ENCODE measurements around the gene PTPN6. TPM values are rescaled to one million over a fixed set of nuclear protein-coding genes. Genes with fewer than 3 reads are reported as not detected.

Gene PTPN6
- total and polyA plus RNA-seq, 2 of the 13 experiments (the other 11 are each of a cell fraction or from before 2014, with no cell fraction given) = 10.5 to 10.6 TPM

DNA sequence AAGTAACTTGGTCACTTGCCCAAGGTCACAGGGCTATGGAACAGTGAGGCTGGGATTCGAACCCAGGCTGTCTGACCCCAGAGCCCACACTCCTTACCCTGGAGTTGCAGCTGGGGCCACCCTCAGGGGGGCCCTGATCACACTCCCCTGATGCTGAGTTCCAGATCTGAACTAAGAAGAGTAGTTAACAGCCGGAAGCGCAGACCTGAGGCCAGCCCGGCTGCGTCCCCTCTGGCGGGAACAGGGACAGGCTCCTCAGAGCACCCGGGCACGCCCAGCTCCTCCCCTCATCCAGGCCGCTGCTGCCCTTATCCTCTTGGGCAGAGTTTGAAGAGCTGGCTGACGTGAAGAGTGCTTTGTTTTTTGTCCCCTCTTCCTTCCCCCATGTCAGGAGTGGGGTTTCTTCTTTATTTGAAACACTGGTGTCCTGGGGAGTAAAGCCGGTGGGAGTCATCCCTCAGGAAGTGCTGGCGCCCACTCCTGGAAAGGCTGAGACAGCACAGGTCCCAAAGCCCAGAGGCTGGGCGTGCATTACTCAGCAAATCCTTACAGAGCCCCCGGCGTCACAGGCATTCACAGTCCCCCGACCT, 10.6 kb downstream of the PTPN6 start (continued):
- TF ChIP-seq, protein P1, sequence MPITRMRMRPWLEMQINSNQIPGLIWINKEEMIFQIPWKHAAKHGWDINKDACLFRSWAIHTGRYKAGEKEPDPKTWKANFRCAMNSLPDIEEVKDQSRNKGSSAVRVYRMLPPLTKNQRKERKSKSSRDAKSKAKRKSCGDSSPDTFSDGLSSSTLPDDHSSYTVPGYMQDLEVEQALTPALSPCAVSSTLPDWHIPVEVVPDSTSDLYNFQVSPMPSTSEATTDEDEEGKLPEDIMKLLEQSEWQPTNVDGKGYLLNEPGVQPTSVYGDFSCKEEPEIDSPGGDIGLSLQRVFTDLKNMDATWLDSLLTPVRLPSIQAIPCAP (CRISPR knock-in tag; IDR thresholded peaks at IDR 0.05; ENCODE audit: low read depth) = no peak
- TF ChIP-seq MYNN (CRISPR knock-in tag; IDR thresholded peaks at IDR 0.05; ENCODE audit: low read depth) (no peak), TMF1 (CRISPR knock-in tag; IDR thresholded peaks at IDR 0.05; ENCODE audit: low read depth) (no peak), CCAR2 (optimal IDR thresholded peaks at IDR 0.05; ENCODE audit: low read depth, low read length) (no peak), ZNF556 (CRISPR knock-in tag; IDR thresholded peaks at IDR 0.05; ENCODE audit: borderline replicate concordance) (no peak), SIX1 (CRISPR knock-in tag; IDR thresholded peaks at IDR 0.05; ENCODE audit: borderline replicate concordance) (no peak), ZNF782 (CRISPR knock-in tag; IDR thresholded peaks at IDR 0.05; ENCODE audit: borderline replicate concordance) (no peak), ZNF652 (CRISPR knock-in tag; IDR thresholded peaks at IDR 0.05; ENCODE audit: borderline replicate concordance, low read depth) (no peak), TBP (CRISPR knock-in tag; IDR thresholded peaks at IDR 0.05) (no peak), PAWR (CRISPR knock-in tag; IDR thresholded peaks at IDR 0.05; ENCODE audit: borderline replicate concordance) (no peak), MAZ (IDR thresholded peaks at IDR 0.05; ENCODE audit: borderline replicate concordance, low read depth, low read length) (no peak), MAZ (CRISPR knock-in tag; IDR thresholded peaks at IDR 0.05; ENCODE audit: low read depth) (peak; percentile 39; the same call in 1 of the 2 replicates), ZNF484 (CRISPR knock-in tag; IDR thresholded peaks at IDR 0.05; ENCODE audit: borderline replicate concordance, low read depth) (no peak), ZNF558 (CRISPR knock-in tag; IDR thresholded peaks at IDR 0.05; ENCODE audit: borderline replicate concordance) (no peak), MEF2D (CRISPR knock-in tag; IDR thresholded peaks at IDR 0.05) (0 out of 2 replicates have a peak, but pooled peaks have one; percentile 49), ZNF672 (CRISPR knock-in tag; IDR thresholded peaks at IDR 0.05) (no peak), MYC (CRISPR knock-in tag; IDR thresholded peaks at IDR 0.05; ENCODE audit: borderline replicate concordance) (peak; percentile 16; the same call in 1 of the 2 replicates)
- TF ChIP-seq, protein P2, sequence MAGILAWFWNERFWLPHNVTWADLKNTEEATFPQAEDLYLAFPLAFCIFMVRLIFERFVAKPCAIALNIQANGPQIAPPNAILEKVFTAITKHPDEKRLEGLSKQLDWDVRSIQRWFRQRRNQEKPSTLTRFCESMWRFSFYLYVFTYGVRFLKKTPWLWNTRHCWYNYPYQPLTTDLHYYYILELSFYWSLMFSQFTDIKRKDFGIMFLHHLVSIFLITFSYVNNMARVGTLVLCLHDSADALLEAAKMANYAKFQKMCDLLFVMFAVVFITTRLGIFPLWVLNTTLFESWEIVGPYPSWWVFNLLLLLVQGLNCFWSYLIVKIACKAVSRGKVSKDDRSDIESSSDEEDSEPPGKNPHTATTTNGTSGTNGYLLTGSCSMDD (CRISPR knock-in tag; IDR thresholded peaks at IDR 0.05) = no peak
- TF ChIP-seq, protein P3, sequence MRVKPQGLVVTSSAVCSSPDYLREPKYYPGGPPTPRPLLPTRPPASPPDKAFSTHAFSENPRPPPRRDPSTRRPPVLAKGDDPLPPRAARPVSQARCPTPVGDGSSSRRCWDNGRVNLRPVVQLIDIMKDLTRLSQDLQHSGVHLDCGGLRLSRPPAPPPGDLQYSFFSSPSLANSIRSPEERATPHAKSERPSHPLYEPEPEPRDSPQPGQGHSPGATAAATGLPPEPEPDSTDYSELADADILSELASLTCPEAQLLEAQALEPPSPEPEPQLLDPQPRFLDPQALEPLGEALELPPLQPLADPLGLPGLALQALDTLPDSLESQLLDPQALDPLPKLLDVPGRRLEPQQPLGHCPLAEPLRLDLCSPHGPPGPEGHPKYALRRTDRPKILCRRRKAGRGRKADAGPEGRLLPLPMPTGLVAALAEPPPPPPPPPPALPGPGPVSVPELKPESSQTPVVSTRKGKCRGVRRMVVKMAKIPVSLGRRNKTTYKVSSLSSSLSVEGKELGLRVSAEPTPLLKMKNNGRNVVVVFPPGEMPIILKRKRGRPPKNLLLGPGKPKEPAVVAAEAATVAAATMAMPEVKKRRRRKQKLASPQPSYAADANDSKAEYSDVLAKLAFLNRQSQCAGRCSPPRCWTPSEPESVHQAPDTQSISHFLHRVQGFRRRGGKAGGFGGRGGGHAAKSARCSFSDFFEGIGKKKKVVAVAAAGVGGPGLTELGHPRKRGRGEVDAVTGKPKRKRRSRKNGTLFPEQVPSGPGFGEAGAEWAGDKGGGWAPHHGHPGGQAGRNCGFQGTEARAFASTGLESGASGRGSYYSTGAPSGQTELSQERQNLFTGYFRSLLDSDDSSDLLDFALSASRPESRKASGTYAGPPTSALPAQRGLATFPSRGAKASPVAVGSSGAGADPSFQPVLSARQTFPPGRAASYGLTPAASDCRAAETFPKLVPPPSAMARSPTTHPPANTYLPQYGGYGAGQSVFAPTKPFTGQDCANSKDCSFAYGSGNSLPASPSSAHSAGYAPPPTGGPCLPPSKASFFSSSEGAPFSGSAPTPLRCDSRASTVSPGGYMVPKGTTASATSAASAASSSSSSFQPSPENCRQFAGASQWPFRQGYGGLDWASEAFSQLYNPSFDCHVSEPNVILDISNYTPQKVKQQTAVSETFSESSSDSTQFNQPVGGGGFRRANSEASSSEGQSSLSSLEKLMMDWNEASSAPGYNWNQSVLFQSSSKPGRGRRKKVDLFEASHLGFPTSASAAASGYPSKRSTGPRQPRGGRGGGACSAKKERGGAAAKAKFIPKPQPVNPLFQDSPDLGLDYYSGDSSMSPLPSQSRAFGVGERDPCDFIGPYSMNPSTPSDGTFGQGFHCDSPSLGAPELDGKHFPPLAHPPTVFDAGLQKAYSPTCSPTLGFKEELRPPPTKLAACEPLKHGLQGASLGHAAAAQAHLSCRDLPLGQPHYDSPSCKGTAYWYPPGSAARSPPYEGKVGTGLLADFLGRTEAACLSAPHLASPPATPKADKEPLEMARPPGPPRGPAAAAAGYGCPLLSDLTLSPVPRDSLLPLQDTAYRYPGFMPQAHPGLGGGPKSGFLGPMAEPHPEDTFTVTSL (CRISPR knock-in tag; IDR thresholded peaks at IDR 0.05; ENCODE audit: borderline replicate concordance) = no peak
